Endothelial cell (in vitro differentiated cells): ENCODE data around the gene TOMT. TPM values are rescaled to one million over a fixed set of nuclear protein-coding genes. Genes with fewer than 3 reads are reported as not detected.

Experiments
- DNase-seq: peaks from one replicate; pipeline ENCODE4 v3.0.0; 2021; ENCODE audit warnings: low spot score
- H3K27ac Mint-ChIP-seq: one replicate; pipeline ENCODE4 v1.8.0; 2021; ENCODE audit warnings: mixed read lengths, inconsistent platforms; ENCODE audit not compliant: unreplicated experiment
- H3K27me3 Mint-ChIP-seq: one replicate; pipeline ENCODE4 v1.8.0; 2021; ENCODE audit warnings: mild to moderate bottlenecking, moderate library complexity, mixed read lengths, inconsistent platforms; ENCODE audit not compliant: unreplicated experiment
- H3K36me3 Mint-ChIP-seq: one replicate; pipeline ENCODE4 v1.8.0; 2021; ENCODE audit warnings: mild to moderate bottlenecking, low read depth, mixed read lengths, inconsistent platforms; ENCODE audit not compliant: unreplicated experiment
- H3K4me1 Mint-ChIP-seq: one replicate; pipeline ENCODE4 v1.8.0; 2021; ENCODE audit warnings: mild to moderate bottlenecking, mixed read lengths, inconsistent platforms; ENCODE audit not compliant: unreplicated experiment
- H3K4me3 Mint-ChIP-seq: one replicate; pipeline ENCODE4 v1.8.0; 2021; ENCODE audit warnings: mild to moderate bottlenecking, mixed read lengths, inconsistent platforms; ENCODE audit not compliant: unreplicated experiment
- H3K9me3 Mint-ChIP-seq: one replicate; pipeline ENCODE4 v1.8.0; 2021; ENCODE audit warnings: mixed read lengths, inconsistent platforms; ENCODE audit not compliant: unreplicated experiment
- CTCF ChIP-seq: fragments of 200-600 bp; sonication (generic); IDR thresholded peaks from one replicate; pipeline ENCODE4 v1.5.0; 2021; ENCODE audit warnings: antibody characterized with exemption; ENCODE audit not compliant: unreplicated experiment
- total RNA-seq: library from RNA; stranded (reverse); fragmentation: NEBNext Ultra II Directional; extraction: Animal tissue kit (Norgen Biotek cat#: 25700); gene quantifications from one replicate; pipeline ENCODE4 v1.2.1, GENCODE V29; 2021; ENCODE audit not compliant: unreplicated experiment

The TOMT gene
- total RNA-seq, 1 donor from 2014 or later, result not detected

DNA sequence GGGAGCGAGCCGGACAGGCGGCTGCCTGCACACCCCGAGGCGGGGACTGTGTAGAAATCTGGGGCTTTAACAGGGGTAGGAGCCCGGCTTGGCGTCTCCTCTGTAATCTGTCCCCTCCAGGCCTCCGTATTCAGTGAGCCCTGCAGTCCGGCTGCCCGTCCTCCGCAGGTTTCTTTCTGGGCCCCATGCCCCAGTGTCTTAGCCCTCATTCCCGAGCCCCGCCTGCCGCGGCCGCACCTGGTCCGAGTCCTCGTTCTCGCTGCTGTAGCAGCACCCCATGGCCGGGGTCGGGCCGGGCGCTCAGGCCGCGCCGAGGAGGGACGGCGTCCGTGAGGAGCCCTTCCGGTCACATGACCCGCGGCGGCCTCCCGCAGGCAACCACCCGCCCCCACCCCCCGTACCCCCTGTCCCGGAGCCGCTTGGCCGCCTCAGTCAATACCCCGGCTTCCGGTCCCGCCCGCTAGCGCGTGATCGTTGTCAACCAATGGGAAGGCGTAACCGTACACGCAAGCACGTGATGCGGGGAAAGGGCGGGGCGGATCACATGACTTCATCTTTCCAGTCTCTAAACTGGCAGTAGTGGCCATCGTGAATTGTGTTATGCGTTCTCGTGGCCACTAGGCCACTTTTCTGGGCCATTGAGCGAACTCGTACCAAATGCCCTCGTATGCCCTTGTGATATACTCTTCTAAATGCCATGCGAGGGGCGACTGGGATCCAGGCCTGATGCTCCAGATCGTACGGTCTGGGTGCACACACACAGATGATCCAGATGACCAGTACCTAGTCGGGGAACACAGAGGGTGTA lies 2.6 kb upstream of the TOMT start, which contains the start of gene LAMTOR1:
Gene LAMTOR1 (minus strand): TSS at position 352 of the 808 bp plus-strand sequence. CDS start 73 bp downstream, at position 279.
- peak within 1 kb of the TSS; percentile 93 for H3K4me3 Mint-ChIP-seq
- H3K4me1 Mint-ChIP-seq, result peaks cover 39% of the 10 kb centered on the region
- H3K27ac Mint-ChIP-seq, result peak within 1 kb of the TSS; percentile 98
- peaks cover 28% of the 10 kb centered on the region for H3K36me3 Mint-ChIP-seq
- peaks cover 30% of the 10 kb centered on the region for H3K27me3 Mint-ChIP-seq
- no peaks in the 10 kb centered on the region for H3K9me3 Mint-ChIP-seq
- peak; percentile 82 for TF ChIP-seq CTCF
- DNase-seq, result peak; percentile 97

DNA sequence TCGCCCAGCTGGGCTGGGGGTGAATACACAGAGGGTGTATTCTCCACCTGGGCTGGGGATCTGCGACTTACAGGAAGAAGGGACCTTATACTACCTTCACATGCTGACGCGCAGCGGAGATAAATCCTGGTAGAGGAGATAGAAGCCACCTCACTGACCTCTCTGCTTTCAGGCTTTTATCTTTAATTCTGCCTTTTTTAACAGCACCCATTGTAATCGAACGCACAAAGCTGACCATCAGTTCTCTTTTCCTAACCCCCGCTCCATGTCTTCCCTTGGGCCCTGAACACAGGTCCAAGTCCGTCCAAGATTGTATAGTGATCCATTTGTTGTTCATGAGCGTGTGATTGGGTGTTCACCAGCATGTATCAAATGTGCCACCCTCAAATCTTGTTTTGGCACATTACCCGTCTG lies 2.0 kb upstream of the TOMT start:
- H3K27ac Mint-ChIP-seq, result peak overlapping the region; percentile 98
- H3K27me3 Mint-ChIP-seq, result peaks cover 30% of the 10 kb centered on the region
- no peak for DNase-seq

GRCh38 chr11:72111300-72112142 lies 5.8 kb downstream of the TOMT start:
- H3K9me3 Mint-ChIP-seq, result no peaks in the 10 kb centered on the region
- peaks cover 7% of the 10 kb centered on the region for H3K4me1 Mint-ChIP-seq
- no peak for TF ChIP-seq CTCF
- H3K36me3 Mint-ChIP-seq, result peaks cover 19% of the 10 kb centered on the region
- H3K27me3 Mint-ChIP-seq, result peaks cover 20% of the 10 kb centered on the region
- peak overlapping the region; percentile 96 for H3K4me3 Mint-ChIP-seq
- DNase-seq, result no peak
- peak overlapping the region; percentile 100 for H3K27ac Mint-ChIP-seq

More for the DNA sequence above, 2.0 kb upstream of the TOMT start:
- Mint-ChIP-seq H3K36me3 (peaks cover 22% of the 10 kb centered on the region), H3K9me3 (no peaks in the 10 kb centered on the region), H3K4me1 (peaks cover 38% of the 10 kb centered on the region), H3K4me3 (peak overlapping the region; percentile 93)
- TF ChIP-seq CTCF, result peak; percentile 63

DNA sequence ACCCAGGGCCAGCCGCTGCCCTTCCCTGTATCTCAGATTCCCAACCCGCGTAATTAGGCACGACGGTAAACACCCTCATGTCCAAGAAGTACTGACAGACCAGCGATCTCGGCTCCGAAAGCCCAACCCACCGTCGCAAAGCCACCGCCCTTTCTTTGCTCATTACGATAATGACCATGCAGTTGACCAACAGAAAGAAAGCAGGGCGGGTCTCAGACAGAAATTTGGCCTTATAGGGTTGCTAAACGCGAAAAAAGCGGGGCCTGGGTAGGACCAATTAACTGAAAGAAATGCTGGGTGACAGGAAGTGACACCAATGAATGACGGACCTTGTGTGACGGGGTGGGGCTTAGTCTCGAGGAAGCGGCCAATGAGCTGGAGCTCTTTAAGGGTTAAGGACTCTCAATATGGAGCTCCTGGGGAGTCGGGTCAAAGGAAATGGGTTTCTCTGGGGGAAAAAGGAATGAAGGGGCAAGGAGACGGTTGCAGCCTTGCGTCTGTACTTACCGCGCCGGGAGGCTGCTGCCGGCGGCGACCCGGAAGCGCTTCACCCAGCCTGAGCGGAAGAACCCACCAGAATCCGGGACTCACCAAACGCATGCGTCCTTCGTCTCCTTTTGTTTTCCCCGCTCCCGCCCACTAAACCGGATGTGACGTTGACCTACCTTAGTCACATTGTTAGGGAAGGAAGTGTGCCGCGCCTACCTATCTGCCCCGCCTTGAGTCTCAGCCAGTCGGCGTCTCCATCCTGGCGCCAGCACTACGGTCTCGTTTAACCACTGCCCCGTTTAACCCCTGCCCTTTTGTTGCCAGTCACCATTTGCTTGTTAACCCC lies 6.6 kb downstream of the TOMT start, which contains the start of gene ANAPC15:
Gene ANAPC15 (minus strand): TSS at position 553 of the 835 bp plus-strand sequence. CDS start 1,419 bp downstream, outside the sequence.
- DNase-seq, result peak; percentile 89
- Mint-ChIP-seq H3K27me3 (peaks cover 18% of the 10 kb centered on the region), H3K4me1 (peaks cover 7% of the 10 kb centered on the region), H3K4me3 (peak within 1 kb of the TSS; percentile 96), H3K36me3 (peaks cover 14% of the 10 kb centered on the region), H3K27ac (peak within 1 kb of the TSS; percentile 100), H3K9me3 (no peaks in the 10 kb centered on the region)
- TF ChIP-seq CTCF, result no peak
